NCI-H2171 treated with DMSO at 0.1 percent for 48 hours (cell line): ENCODE measurements around the gene CAMK1D.

Experiments used
- DNase-seq: peaks from one replicate; lab custom pipeline; 2025; lab: John Stamatoyannopoulos, UW

The CAMK1D gene

GRCh38 chr10:12629767-12630165 is 280.4 kb downstream of the CAMK1D start:
- DNase-seq, result no peak

- peak; percentile 20 for DNase-seq
Observed at GRCh38 chr10:12631216-12631615, 281.9 kb downstream of the CAMK1D start.

- no peak for DNase-seq
Observed at GRCh38 chr10:12631787-12632562, 282.6 kb downstream of the CAMK1D start.

- peak; percentile 83 for DNase-seq
Observed at GRCh38 chr10:12633776-12634620, 284.7 kb downstream of the CAMK1D start.

- DNase-seq, result no peak
Observed at GRCh38 chr10:12634621-12634931, 285.2 kb downstream of the CAMK1D start.

GRCh38 chr10:12635127-12635541 is 285.8 kb downstream of the CAMK1D start:
- peak; percentile 38 for DNase-seq

GRCh38 chr10:12636571-12636970 is 287.2 kb downstream of the CAMK1D start:
- no peak for DNase-seq

GRCh38 chr10:12637649-12638048 is 288.3 kb downstream of the CAMK1D start:
- peak; percentile 76 for DNase-seq

GRCh38 chr10:12638103-12638502 is 288.8 kb downstream of the CAMK1D start:
- DNase-seq, result peak; percentile 89

GRCh38 chr10:12638781-12639180 is 289.4 kb downstream of the CAMK1D start:
- no peak for DNase-seq

- peak; percentile 80 for DNase-seq
Observed at GRCh38 chr10:12639996-12640944, 290.9 kb downstream of the CAMK1D start.

GRCh38 chr10:12642036-12642435 is 292.7 kb downstream of the CAMK1D start:
- no peak for DNase-seq

- DNase-seq, result no peak
Observed at GRCh38 chr10:12643279-12643678, 293.9 kb downstream of the CAMK1D start.

GRCh38 chr10:12644380-12645144 is 295.2 kb downstream of the CAMK1D start:
- DNase-seq, result no peak

GRCh38 chr10:12645449-12645848 is 296.1 kb downstream of the CAMK1D start:
- DNase-seq, result no peak

- DNase-seq, result no peak
Observed at GRCh38 chr10:12649012-12649584, 299.8 kb downstream of the CAMK1D start.

GRCh38 chr10:12650122-12650521 is 300.8 kb downstream of the CAMK1D start:
- DNase-seq, result no peak

- DNase-seq, result no peak
Observed at GRCh38 chr10:12650538-12651298, 301.4 kb downstream of the CAMK1D start.

GRCh38 chr10:12655940-12656339 is 306.6 kb downstream of the CAMK1D start:
- no peak for DNase-seq

- peak; percentile 34 for DNase-seq
Observed at GRCh38 chr10:12656518-12657142, 307.3 kb downstream of the CAMK1D start.
